NT2/D1 (cell line): Measurements from ENCODE around the gene TMEM187.

Experiments used
- YY1 ChIP-seq: IDR thresholded peaks from 2 replicates; pipeline ENCODE4 v1.6.1; 2011; ENCODE audit not compliant: insufficient read length, insufficient read depth
- ZNF274 ChIP-seq: IDR thresholded peaks from 2 replicates; pipeline ENCODE4 v1.6.1; 2011; ENCODE audit warnings: mild to moderate bottlenecking, low read depth, low read length

GRCh38 chrX:153950127-153950526, 22.4 kb upstream of the TMEM187 start:
- TF ChIP-seq ZNF274 (no peak), YY1 (no peak)
